ENCODE data around the gene SOS1.

SOS1 gene

DNA sequence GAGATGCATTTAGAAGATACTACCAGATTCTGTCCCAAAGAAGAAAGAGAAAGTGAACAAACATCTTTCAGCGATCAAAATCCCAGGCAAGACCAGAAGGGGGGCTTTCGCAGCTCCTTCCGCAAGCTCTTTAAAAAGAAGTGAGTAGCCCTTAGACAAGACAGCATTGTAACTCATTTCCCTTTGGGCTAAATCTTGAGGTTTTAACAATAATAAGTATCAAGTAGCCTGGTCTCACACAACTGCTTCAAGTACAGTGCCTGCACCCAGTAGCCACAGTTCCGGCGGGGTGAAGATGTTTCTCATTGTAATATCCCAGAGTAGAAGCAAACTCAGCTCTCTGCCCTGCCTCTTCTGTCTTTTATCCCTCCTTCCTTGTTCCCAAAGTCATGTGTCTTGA, 154.8 kb downstream of the SOS1 start:
- TF ChIP-seq, protein P1, sequence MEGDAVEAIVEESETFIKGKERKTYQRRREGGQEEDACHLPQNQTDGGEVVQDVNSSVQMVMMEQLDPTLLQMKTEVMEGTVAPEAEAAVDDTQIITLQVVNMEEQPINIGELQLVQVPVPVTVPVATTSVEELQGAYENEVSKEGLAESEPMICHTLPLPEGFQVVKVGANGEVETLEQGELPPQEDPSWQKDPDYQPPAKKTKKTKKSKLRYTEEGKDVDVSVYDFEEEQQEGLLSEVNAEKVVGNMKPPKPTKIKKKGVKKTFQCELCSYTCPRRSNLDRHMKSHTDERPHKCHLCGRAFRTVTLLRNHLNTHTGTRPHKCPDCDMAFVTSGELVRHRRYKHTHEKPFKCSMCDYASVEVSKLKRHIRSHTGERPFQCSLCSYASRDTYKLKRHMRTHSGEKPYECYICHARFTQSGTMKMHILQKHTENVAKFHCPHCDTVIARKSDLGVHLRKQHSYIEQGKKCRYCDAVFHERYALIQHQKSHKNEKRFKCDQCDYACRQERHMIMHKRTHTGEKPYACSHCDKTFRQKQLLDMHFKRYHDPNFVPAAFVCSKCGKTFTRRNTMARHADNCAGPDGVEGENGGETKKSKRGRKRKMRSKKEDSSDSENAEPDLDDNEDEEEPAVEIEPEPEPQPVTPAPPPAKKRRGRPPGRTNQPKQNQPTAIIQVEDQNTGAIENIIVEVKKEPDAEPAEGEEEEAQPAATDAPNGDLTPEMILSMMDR (IDR thresholded peaks at IDR 0.05; ENCODE audit: control insufficient read depth, extremely low read depth, insufficient read depth), result no peak
- H3K4me3 ChIP-seq (ENCODE audit: low read depth, low read length), result no peak overlapping the region
- no peak for DNase-seq (ENCODE audit: low read depth)

DNA sequence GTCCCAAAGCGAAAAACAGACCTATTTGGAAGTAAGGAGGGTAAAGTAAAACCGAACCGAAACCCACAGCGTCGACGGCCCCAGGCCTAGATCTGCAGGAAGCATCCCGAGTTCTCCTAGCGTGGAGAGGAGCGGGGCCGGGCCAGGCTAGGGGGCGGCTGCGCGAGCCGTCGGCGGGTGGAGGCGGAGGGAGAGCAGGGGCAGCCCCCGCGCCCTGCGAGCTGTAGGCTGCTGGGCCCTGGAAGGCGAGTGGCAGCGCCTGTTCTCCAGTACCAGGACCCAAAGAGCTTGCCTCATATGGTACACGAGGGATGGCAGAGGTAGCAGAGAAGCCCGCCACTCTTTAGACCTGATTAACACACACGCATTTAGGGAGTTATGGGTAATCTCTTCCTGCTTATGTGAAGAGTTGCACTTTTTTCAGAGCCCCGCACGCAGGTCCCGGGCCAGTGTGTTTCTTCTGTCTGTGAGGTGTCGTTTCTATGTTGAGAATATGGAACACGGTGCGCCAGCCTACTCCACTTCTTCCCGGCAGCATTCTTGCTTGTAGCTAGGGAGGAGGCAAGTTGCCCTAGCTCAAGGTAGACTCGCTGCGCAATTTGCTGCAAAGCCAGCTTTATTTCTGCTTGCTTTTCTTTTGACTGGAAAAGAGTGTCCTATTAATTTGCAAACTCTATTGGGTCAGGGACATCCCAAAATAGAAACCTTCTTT, 160.1 kb downstream of the SOS1 start:
- H3K4me3 ChIP-seq (ENCODE audit: low read depth, low read length), result no peak overlapping the region
- no peak for DNase-seq (ENCODE audit: low read depth)
- TF ChIP-seq, protein P1 (IDR thresholded peaks at IDR 0.05; ENCODE audit: control insufficient read depth, extremely low read depth, insufficient read depth), result no peak

DNA sequence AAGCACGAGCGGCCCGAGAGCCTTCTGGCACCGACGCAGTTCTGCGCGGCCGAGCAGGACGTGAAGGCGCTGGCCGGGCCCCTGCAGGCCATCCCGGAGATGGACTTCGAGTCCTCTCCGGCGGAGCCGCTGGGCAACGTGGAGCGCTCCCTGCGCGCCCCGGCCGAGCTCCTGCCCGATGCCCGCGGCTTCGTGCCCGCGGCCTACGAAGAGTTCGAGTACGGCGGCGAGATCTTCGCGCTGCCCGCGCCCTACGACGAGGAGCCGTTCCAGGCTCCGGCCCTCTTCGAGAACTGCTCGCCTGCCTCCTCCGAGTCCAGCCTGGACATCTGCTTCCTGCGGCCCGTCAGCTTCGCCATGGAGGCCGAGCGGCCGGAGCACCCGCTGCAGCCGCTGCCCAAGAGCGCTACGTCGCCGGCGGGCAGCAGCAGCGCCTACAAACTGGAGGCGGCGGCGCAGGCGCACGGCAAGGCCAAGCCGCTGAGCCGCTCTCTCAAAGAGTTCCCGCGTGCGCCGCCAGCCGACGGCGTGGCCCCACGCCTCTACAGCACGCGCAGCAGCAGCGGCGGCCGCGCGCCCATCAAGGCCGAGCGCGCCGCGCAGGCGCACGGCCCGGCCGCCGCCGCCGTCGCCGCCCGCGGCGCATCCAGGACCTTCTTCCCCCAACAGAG, 160.8 kb downstream of the SOS1 start:
- TF ChIP-seq, protein P1 (IDR thresholded peaks at IDR 0.05; ENCODE audit: control insufficient read depth, extremely low read depth, insufficient read depth), result no peak
- no peak for DNase-seq (ENCODE audit: low read depth)
- H3K4me3 ChIP-seq (ENCODE audit: low read depth, low read length), result no peak overlapping the region

- DNase-seq (ENCODE audit: low read depth), result no peak
- no peak overlapping the region for H3K4me3 ChIP-seq (ENCODE audit: low read depth, low read length)
- TF ChIP-seq, protein P1 (IDR thresholded peaks at IDR 0.05; ENCODE audit: control insufficient read depth, extremely low read depth, insufficient read depth), result no peak
Measured at GRCh38 chr2:38959466-38959865, 161.4 kb downstream of the SOS1 start.

- no peak overlapping the region for H3K4me3 ChIP-seq (ENCODE audit: low read depth, low read length)
- TF ChIP-seq, protein P1 (IDR thresholded peaks at IDR 0.05; ENCODE audit: control insufficient read depth, extremely low read depth, insufficient read depth), result no peak
- no peak for DNase-seq (ENCODE audit: low read depth)
Measured at GRCh38 chr2:38957972-38958371, 162.9 kb downstream of the SOS1 start.

GRCh38 chr2:38951766-38952165, 169.1 kb downstream of the SOS1 start:
- no peak overlapping the region for H3K4me3 ChIP-seq (ENCODE audit: low read depth, low read length)
- DNase-seq (ENCODE audit: low read depth), result no peak
- TF ChIP-seq, protein P1 (IDR thresholded peaks at IDR 0.05; ENCODE audit: control insufficient read depth, extremely low read depth, insufficient read depth), result no peak

Data from LNCaP clone FGC (cell line).